COR-L47 (cell line): Measurements from ENCODE around the gene DISP1.
A peak's percentile ranks its signal among the peaks of the same experiment; 100 is the strongest.
"Not testable (repeated sequence)": the region's sequence is repeated elsewhere in the genome, so short reads cannot be mapped to it uniquely, and the experiment has no call there.

Experiments used
- DNase-seq: peaks from one replicate; lab custom pipeline; 2025; lab: John Stamatoyannopoulos, UW

The DISP1 gene

GRCh38 chr1:222792744-222793143, 22.1 kb upstream of the DISP1 start:
- no peak for DNase-seq

DNA sequence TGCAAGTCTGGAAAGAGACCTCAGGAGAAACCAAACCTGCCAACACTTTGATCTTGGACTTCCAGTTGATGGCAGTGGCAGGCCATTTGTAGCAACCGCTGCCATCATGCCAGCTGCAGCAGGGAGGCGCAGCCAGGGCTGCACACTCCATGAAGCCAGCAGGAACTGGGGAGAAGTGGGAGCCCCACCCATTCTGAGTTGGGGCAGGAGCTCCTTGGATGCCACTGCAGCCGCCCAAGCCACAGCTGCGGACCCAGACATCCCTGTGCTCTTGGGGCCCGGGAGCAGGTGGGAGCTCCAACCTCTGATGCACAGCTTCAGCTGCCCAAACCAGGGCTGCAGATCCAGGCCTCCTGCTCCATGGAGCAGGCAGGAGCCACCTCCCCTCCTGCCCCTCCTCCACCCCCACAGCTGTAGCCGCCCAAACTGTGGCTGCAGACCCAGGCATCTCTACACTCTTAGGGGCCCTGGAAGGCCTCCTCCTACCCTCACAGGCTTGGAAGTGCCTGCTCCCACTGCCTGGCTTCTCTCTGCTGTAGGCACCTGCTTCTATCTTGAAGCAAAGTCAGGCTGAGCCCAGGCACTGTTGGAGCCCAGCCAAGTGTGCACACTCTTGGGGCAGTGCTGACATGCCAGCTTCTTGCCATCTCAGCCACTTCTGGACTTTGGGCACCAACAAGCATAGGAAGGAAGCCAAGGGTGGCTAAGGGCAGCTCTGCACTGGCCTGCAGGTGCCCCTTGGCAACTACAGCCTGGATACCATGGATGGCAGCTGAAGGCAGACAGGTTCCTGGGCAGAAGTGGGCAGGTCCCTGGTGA, 20.0 kb upstream of the DISP1 start:
- DNase-seq = peak; percentile 48

DNA sequence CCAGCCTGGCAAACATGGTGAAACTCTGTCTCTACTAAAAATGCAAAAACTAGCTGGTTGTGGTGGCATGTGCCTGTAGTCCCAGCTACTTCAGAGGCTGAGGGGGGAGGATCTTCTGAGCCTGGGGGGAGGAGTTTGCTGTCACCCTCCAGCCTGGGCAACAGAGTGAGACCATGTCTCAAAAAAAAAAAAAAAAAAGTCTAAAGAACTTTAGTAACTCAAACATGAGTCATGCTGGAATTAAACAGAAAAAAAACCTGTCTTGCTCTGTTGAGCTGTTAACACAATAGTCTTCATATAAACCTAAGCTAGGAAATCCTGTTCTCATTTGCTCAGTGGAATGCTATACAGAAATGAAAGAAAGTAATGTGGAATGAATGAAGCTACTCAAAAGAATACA, 16.7 kb upstream of the DISP1 start:
- no peak for DNase-seq

- no peak for DNase-seq
These were observed 15.9 kb upstream of the DISP1 start for GRCh38 chr1:222798975-222799374.

- no peak for DNase-seq
These were observed 13.8 kb upstream of the DISP1 start for GRCh38 chr1:222801067-222801466.

DNA sequence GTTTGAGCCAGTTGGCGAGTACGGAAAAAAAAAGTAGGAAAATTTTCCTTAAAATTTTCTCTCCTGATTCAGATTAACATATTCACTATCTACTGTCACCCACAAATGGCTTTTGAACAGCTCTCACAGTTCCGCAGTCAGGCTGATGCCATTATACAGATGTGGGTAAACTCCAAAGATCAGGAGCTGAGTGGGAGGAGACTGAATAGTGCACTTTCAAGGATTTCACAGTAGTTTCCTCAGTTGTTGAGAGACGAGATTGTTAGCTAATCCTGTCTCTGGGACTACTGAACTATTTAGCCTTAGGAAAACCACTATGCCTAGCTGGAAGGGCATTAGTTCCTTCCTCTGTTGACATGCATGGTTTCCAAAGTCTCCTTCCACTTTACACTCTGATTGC, 3.2 kb upstream of the DISP1 start:
- no peak for DNase-seq

GRCh38 chr1:222813866-222814535, 838 bp upstream of the DISP1 start:
- DNase-seq = no peak

- DNase-seq = no peak
These were observed 564 bp downstream of the DISP1 start for GRCh38 chr1:222815440-222815765.

DNA sequence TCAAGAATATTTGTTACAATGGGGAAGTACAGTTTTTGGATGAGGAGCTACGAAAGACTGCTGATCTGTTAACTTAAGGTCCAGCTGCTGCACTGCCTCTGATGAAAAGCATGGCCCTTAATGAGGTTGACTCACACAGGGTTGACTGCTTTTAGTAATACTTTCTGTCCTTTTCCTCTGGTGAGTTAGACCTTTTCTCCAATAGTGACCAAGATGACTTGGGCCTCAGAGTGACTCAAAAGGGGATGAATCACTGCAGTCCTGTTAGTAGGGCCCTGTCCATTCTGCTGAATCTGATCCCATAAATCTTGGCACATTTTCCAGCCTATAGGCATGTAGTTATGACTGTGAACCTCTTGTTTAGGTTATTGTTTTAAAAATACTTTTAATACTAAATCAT, 2.7 kb downstream of the DISP1 start:
- DNase-seq = no peak

GRCh38 chr1:222818171-222818570, 3.3 kb downstream of the DISP1 start:
- no peak for DNase-seq

- no peak for DNase-seq
These were observed 5.4 kb downstream of the DISP1 start for GRCh38 chr1:222820171-222820712.

DNA sequence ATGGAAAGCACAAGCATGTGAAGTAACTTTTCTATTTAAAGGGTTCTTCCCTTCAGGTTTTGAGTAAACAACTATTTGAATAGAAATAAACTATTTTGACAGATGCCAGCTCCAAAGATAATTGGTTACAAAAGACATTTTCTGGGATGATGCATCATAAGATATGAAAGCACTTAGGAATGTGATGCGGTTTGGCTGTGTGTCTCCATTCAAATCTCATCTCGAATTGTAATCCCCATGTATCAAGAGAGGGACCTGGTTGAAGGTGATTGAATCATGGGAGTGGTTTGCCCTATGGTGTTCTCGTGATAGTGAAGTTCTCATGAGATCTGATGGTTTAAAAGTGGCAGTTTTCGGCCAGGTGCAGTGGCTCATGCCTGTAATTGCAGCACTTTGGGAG, 6.4 kb downstream of the DISP1 start:
- no peak for DNase-seq

- no peak for DNase-seq
These were observed 8.9 kb downstream of the DISP1 start for GRCh38 chr1:222823695-222824094.

DNA sequence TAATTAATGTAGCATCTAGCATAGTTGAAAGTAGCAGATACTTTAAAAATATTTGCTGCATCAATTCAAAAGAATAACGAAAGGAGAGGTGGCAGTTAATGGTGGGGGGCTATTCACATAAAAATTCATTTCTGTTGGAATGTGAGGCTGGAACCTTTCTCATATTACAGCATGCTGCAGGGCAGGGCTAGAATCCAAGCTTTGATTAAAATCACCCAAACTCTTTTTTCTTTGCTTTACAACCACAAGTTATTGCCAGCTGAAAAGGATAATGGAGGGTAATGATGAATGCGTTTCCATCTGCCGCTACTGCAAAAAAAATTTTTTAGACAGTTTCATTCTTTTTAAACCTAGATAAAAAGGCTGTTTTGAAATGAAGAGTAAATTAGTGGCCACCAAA, 9.8 kb downstream of the DISP1 start:
- no peak for DNase-seq

DNA sequence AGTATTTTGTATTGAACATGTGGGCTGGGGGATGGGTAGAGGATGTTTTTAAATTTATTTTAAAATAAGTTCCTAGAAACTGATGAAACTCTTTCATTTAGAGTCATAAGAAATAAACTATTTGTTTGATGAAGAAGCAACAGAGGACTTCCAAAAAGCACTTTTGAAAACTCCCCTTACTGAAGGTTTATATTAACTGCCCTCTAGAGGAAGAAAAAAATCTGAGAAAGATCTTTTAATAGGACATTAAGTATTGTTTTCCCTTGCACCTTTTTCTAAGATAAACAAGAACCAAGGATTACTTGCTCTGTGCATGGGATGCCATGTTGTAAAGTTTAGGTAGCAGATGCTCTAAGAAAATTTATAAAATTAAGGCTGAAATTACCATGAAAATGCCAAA, 14.1 kb downstream of the DISP1 start:
- no peak for DNase-seq

DNA sequence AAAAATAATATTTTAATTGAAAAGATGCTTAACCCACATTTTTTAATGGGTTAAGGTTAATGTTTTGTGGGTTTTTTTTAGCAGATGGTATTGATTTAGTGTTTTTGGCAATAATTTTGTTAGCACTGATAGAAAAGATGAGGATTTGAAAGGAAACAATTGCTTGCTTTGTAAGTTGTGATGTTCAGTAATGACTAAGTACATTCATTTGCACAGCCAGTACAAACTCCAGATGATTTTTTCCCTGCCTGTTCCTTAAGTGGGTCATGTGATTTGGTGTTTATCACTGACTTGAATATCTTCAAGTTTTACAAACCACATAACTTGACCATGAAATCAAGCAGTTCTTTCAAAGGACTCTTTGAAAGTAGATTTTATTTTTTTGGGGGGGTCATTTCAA, 15.0 kb downstream of the DISP1 start:
- DNase-seq = no peak

DNA sequence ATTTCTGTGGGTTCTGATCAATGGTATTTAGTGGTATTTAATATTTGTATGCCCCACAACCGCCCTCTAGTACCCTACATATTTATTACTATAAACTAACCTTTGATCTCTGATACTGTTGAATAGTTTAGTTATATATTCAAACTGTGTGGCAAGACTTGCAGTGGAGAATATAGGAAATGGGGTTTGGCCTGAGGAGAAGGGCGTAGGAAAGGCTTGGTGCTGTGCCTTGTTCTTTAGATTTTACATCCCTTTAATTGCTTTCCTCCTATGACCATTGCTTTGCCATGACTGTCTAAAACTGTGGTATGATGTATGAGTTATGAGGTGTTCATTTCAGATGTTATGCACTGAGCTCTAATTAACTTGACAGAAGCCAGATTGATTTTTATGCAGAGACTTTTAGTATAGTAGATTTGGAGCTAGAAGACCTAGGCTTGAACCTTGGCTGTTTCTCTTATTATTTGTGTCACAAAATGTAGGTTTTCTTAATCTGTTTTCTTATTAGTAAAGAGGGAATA, 18.6 kb downstream of the DISP1 start:
- no peak for DNase-seq

DNA sequence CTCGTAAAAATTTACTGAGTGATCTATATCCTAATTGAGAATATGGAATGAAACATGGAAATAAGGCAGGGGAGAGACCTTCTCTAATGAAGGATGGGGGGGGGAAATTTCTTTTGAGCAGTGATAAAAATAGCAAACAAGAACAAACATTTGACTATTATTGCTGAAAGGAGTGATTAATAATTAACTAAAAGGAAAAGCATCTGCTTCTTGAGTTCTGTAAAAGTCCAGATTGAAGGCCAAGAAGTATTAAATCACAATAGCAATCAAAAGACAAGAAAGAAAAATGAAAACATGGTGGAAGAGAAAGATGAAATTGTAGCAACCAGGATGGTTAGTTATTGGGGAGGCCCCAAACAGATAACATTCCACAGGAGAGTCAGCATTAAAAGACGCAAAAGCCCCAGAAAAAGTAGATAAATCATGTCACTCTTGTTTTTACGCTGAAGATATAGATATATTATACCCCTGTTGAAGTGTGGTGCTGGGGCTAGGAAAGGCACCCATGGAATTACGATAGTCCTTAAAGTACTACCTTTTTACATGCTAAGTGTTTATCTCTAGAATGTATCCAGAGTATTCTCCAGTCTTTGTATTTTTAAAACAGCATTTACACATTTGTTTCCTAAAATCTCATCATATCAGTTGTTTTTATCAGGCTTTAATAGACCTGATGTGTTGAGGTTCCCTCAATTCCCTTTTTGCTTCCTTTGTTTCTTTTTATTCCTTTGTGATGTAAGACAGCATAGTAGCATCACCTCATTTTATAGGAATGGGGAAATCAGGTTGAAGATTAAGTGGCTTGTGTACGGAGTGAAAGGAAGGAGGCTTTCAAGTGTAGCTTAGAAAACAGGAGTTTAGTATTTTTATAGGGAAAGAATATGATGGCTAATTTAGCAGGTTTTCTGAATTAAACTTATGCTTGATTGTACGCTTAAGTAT, 28.9 kb downstream of the DISP1 start:
- DNase-seq = no peak

GRCh38 chr1:222844411-222844779, 29.6 kb downstream of the DISP1 start:
- no peak for DNase-seq

DNA sequence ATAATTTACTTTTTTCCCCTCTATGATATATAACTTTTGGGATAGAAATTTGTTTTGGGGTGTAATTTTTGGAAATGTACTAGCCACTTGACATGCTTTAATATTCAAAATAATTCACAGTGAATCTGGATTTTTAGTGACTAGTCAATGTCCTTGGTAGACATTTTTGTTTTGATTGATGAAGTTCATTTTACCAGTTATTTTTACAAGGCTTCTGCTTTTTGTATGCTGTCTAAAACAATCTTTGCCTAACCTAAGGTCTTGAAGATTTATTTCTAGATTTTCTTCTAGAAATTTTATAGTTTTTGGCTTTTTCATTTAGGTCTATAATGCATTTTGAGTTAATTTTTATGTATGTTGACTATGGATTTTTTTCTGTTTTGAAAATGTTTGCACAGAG, 30.9 kb downstream of the DISP1 start:
- no peak for DNase-seq

GRCh38 chr1:222850550-222850949, 35.7 kb downstream of the DISP1 start:
- DNase-seq = not testable (repeated sequence)

- no peak for DNase-seq
These were observed 37.5 kb downstream of the DISP1 start for GRCh38 chr1:222852326-222852725.
